HepG2 (cell line): ENCODE data around the gene NCOA3. TPM values are rescaled to one million over a fixed set of nuclear protein-coding genes. Genes with fewer than 3 reads are reported as not detected.
A peak's percentile ranks its signal among the peaks of the same experiment; 100 is the strongest.

Experiments
- ATF7 ChIP-seq, 2 experiments: fragments of 450-650 bp in 1 of 2; sonication (generic) in 1 of 2; formaldehyde crosslinking in 1 of 2; IDR thresholded peaks; 2 replicates each; pipeline versions ENCODE4 v1.4.0 to v1.6.1; 2016 to 2020; ENCODE audit warnings: antibody characterized with exemption in 1 of 2, mild to moderate bottlenecking in 1 of 2, missing genetic modification reagents in 1 of 2
- BCL6 ChIP-seq: IDR thresholded peaks from 2 replicates; pipeline ENCODE4 v1.6.1; 2016; ENCODE audit warnings: missing genetic modification reagents, missing compliant biosample characterization
- BHLHE40 ChIP-seq: IDR thresholded peaks from 2 replicates; pipeline ENCODE4 v1.6.1; 2011; ENCODE audit warnings: low read length, improper control_type of control experiment
- DZIP1 ChIP-seq: sonication (generic); formaldehyde crosslinking; IDR thresholded peaks from 2 replicates; pipeline ENCODE4 v1.5.0; 2020; ENCODE audit warnings: mild to moderate bottlenecking, missing genetic modification reagents
- GFI1 ChIP-seq: sonication (generic); formaldehyde crosslinking; IDR thresholded peaks from 2 replicates; pipeline ENCODE4 v1.5.0; 2020; ENCODE audit warnings: missing genetic modification reagents, mild to moderate bottlenecking, borderline replicate concordance
- KDM6A ChIP-seq: IDR thresholded peaks from 2 replicates; pipeline ENCODE4 v1.6.1; 2016; ENCODE audit warnings: low read depth
- MAFG ChIP-seq: sonication (generic); formaldehyde crosslinking; IDR thresholded peaks from 2 replicates; pipeline ENCODE4 v1.5.1; 2020; ENCODE audit warnings: mild to moderate bottlenecking, missing genetic modification reagents
- MEF2D ChIP-seq: sonication (generic); formaldehyde crosslinking; IDR thresholded peaks from 2 replicates; pipeline ENCODE4 v1.5.1; 2020; ENCODE audit warnings: mild to moderate bottlenecking, missing genetic modification reagents
- MLXIP ChIP-seq: sonication (generic); formaldehyde crosslinking; IDR thresholded peaks from 2 replicates; pipeline ENCODE4 v1.9.0; 2021; ENCODE audit warnings: missing genetic modification reagents, borderline replicate concordance
- MYC ChIP-seq: sonication (generic); formaldehyde crosslinking; IDR thresholded peaks from 2 replicates; pipeline ENCODE4 v1.9.0; 2021; ENCODE audit warnings: missing genetic modification reagents, borderline replicate concordance
- NFE2 ChIP-seq: sonication (generic); formaldehyde crosslinking; IDR thresholded peaks from 2 replicates; pipeline ENCODE4 v1.4.0; 2020; ENCODE audit warnings: missing genetic modification reagents
- PPARG ChIP-seq: conservative IDR thresholded peaks from 2 replicates; pipeline ENCODE4 v1.6.1; 2016; ENCODE audit warnings: missing biosample characterization, missing genetic modification reagents
- RELA ChIP-seq: sonication (generic); formaldehyde crosslinking; IDR thresholded peaks from 2 replicates; pipeline ENCODE4 v1.4.0; 2020; ENCODE audit warnings: missing genetic modification reagents
- REXO4 ChIP-seq: sonication (generic); formaldehyde crosslinking; IDR thresholded peaks from 2 replicates; pipeline ENCODE4 v1.8.0; 2022; ENCODE audit warnings: missing genetic modification reagents, mild to moderate bottlenecking, borderline replicate concordance
- SNAPC5 ChIP-seq: sonication (generic); formaldehyde crosslinking; IDR thresholded peaks from 2 replicates; pipeline ENCODE4 v1.8.1; 2023; ENCODE audit warnings: mild to moderate bottlenecking, missing genetic modification reagents, borderline replicate concordance
- ZBTB20 ChIP-seq: sonication (generic); formaldehyde crosslinking; IDR thresholded peaks from 2 replicates; pipeline ENCODE4 v1.8.1; 2023; ENCODE audit warnings: missing genetic modification reagents, low read depth, mild to moderate bottlenecking, borderline replicate concordance
- ZNF350 ChIP-seq: sonication (generic); formaldehyde crosslinking; IDR thresholded peaks from 2 replicates; pipeline ENCODE4 v1.4.0; 2020; ENCODE audit warnings: mild to moderate bottlenecking, low read depth, missing genetic modification reagents, borderline replicate concordance
- ZNF484 ChIP-seq: sonication (generic); formaldehyde crosslinking; IDR thresholded peaks from 2 replicates; pipeline ENCODE4 v1.5.1; 2020; ENCODE audit warnings: mild to moderate bottlenecking, low read depth, missing genetic modification reagents, borderline replicate concordance
- ZNF562 ChIP-seq: sonication (generic); formaldehyde crosslinking; IDR thresholded peaks from 2 replicates; pipeline ENCODE4 v1.8.0; 2022; ENCODE audit warnings: missing genetic modification reagents, borderline replicate concordance
- ZNF607 ChIP-seq: sonication (generic); formaldehyde crosslinking; IDR thresholded peaks from 2 replicates; pipeline ENCODE4 v1.5.1; 2020; ENCODE audit warnings: missing genetic modification reagents, mild to moderate bottlenecking, borderline replicate concordance
- ZNF672 ChIP-seq: sonication (generic); formaldehyde crosslinking; IDR thresholded peaks from 2 replicates; pipeline ENCODE4 v1.8.1; 2022; ENCODE audit warnings: missing genetic modification reagents
- ZNF775 ChIP-seq: sonication (generic); formaldehyde crosslinking; IDR thresholded peaks from 2 replicates; pipeline ENCODE4 v1.4.0; 2020; ENCODE audit warnings: missing genetic modification reagents, mild to moderate bottlenecking, moderate library complexity, borderline replicate concordance
- polyA plus RNA-seq, 8 experiments: library from polyadenylated mRNA; depleted of rRNA in 3 of 8; stranded (reverse) in 7 of 8; unstranded in 1 of 8; fragments of >200 nt; fragmentation: Illumina TruSeq in 4 of 8; extraction: Trizol in 4 of 8; gene quantifications; 2 replicates each; pipeline versions ENCODE4 v1.2.1 to v1.2.3, GENCODE V29; 2011 to 2016; ENCODE audit warnings: low read depth in 4 of 8, missing spikeins in 1 of 8, mixed read lengths in 1 of 8; ENCODE audit not compliant: insufficient read depth in 1 of 8
- total RNA-seq, 5 experiments: library from RNA; depleted of rRNA; stranded (reverse); fragments of >200 nt; fragmentation: Illumina TruSeq; extraction: Trizol; gene quantifications; 2 replicates each; pipeline ENCODE4 v1.2.3, GENCODE V29; 2016; ENCODE audit warnings: low read depth in 1 of 5

The NCOA3 gene
- total and polyA plus RNA-seq, 2 of the 13 experiments (the other 11 are each of a cell fraction or from before 2014, with no cell fraction given) = 35.0 to 56.8 TPM

- TF ChIP-seq BHLHE40 = no peak
- peak; percentile 25; the same call in 1 of the 2 replicates for TF ChIP-seq ZNF672 (CRISPR knock-in tag)
- TF ChIP-seq RELA (CRISPR knock-in tag) = no peak
- no peak for TF ChIP-seq MLXIP
- no peak for TF ChIP-seq ZNF350 (CRISPR knock-in tag)
- TF ChIP-seq MEF2D (CRISPR knock-in tag) = 0 out of 2 replicates have a peak, but pooled peaks have one; percentile 12
- no peak for TF ChIP-seq PPARG (CRISPR knock-in tag)
- TF ChIP-seq ZBTB20 = 0 out of 2 replicates have a peak, but pooled peaks have one; percentile 18
- TF ChIP-seq BCL6 = no peak
- TF ChIP-seq MYC (CRISPR knock-in tag) = 0 out of 2 replicates have a peak, but pooled peaks have one; percentile 0
- no peak for TF ChIP-seq ATF7 (IDR thresholded peaks at IDR 0.05)
- TF ChIP-seq ATF7 (CRISPR knock-in tag; IDR thresholded peaks at IDR 0.05) = no peak; the same call in 1 of the 2 replicates
- no peak for TF ChIP-seq MAFG (CRISPR knock-in tag)
- 0 out of 2 replicates have a peak, but pooled peaks have one; percentile 43 for TF ChIP-seq ZNF484 (CRISPR knock-in tag)
- no peak for TF ChIP-seq GFI1 (CRISPR knock-in tag)
- no peak for TF ChIP-seq ZNF607
- no peak for TF ChIP-seq REXO4 (CRISPR knock-in tag)
- 0 out of 2 replicates have a peak, but pooled peaks have one; percentile 22 for TF ChIP-seq ZNF562 (CRISPR knock-in tag)
- TF ChIP-seq ZNF775 (CRISPR knock-in tag) = no peak
- TF ChIP-seq KDM6A = no peak
- TF ChIP-seq NFE2 = no peak
- TF ChIP-seq DZIP1 (CRISPR knock-in tag) = 0 out of 2 replicates have a peak, but pooled peaks have one; percentile 12
- no peak for TF ChIP-seq SNAPC5 (CRISPR knock-in tag)
Observed at GRCh38 chr20:47662483-47663353, 161.0 kb downstream of the NCOA3 start (continued).
